Tibial artery (tissue), 4 donors: Measurements from ENCODE around the gene POLN.

ENCODE experiments used
- DNase-seq, 2 donors: peaks; one replicate each; pipeline ENCODE4 v3.0.0-alpha.2; 2019
- H3K27ac ChIP-seq, 2 donors: fragments of 200-600 bp; sonication (generic) in 1 of 2; 1 replicate in 1 of 2; 2 replicates in 1 of 2; pipeline ENCODE4 v1.5.1; 2018 to 2019; ENCODE audit warnings: mild to moderate bottlenecking in 1 of 2
- H3K27me3 ChIP-seq, 2 donors: fragments of 200-600 bp; sonication (generic) in 1 of 2; one replicate each; pipeline versions ENCODE4 v1.5.1 to v1.6.0; 2016 to 2019
- H3K36me3 ChIP-seq, 3 donors: fragments of 200-600 bp; sonication (generic) in 2 of 3; one replicate each; pipeline ENCODE4 v1.5.1; 2016 to 2019; ENCODE audit warnings: mild to moderate bottlenecking in 2 of 3
- H3K4me1 ChIP-seq, 4 donors: fragments of 200-600 bp; sonication (generic) in 2 of 4; 1 replicate in 3 of 4; 2 replicates in 1 of 4; pipeline ENCODE4 v1.5.1; 2016 to 2019
- H3K4me3 ChIP-seq, 2 donors: fragments of 200-600 bp; sonication (generic) in 1 of 2; 1 replicate in 1 of 2; 2 replicates in 1 of 2; pipeline ENCODE4 v1.5.1; 2018 to 2019; ENCODE audit warnings: mild to moderate bottlenecking in 2 of 2
- H3K9me3 ChIP-seq, 3 donors: fragments of 200-600 bp; sonication (generic) in 1 of 3; one replicate each; pipeline ENCODE4 v1.5.1; 2016 to 2019
- intact Hi-C: fragments of 100-400 bp; cut with DNase I; formaldehyde crosslinking; loops from one replicate; pipeline ENCODE4 v1.15.0; 2023; ENCODE audit warnings: low total_unique reads
- TF ChIP-seq, protein P1 (sequence below), 2 experiments: fragments of 200-600 bp in 1 of 2; fragments of 450-650 bp in 1 of 2; IDR thresholded peaks; one replicate each; pipeline ENCODE4 v1.5.1; 2017 to 2019; ENCODE audit warnings: antibody characterized with exemption in 2 of 2, mild to moderate bottlenecking in 1 of 2, moderate library complexity in 1 of 2

The POLN gene

DNA sequence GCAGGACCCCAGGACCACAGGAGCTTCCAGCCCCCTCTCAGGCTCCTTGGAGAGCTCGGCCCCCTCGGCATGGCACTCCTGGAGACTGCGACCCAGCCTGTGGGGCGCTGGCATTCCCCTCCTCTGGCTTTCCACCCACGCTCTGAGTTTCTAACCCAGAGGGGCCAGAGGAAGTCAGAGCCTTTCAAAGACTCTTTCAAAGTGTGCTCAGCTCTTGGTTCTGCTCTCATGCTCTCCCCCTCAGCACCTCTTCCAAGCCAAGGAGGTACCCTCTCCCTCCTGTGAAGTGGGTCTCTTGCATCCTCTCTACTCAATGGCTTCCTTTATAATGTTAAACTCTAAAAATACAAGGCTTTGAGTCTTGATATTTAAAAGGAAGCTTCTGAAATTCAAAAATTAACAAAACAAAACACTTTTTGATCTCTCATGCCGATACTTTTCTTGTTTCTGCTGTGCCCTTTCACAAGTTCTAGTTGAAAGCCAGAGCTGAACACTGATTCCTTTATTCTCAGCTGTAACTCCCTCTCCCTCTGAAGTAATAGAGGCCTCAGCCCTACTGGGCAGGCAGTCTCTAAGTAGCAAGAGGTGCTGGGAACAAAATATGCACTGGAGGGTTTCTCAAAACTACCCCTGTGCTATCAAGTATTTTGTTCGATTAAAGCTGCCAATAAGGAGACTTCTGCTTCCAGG lies 100.0 kb downstream of the POLN start:
- TF ChIP-seq, protein P1, sequence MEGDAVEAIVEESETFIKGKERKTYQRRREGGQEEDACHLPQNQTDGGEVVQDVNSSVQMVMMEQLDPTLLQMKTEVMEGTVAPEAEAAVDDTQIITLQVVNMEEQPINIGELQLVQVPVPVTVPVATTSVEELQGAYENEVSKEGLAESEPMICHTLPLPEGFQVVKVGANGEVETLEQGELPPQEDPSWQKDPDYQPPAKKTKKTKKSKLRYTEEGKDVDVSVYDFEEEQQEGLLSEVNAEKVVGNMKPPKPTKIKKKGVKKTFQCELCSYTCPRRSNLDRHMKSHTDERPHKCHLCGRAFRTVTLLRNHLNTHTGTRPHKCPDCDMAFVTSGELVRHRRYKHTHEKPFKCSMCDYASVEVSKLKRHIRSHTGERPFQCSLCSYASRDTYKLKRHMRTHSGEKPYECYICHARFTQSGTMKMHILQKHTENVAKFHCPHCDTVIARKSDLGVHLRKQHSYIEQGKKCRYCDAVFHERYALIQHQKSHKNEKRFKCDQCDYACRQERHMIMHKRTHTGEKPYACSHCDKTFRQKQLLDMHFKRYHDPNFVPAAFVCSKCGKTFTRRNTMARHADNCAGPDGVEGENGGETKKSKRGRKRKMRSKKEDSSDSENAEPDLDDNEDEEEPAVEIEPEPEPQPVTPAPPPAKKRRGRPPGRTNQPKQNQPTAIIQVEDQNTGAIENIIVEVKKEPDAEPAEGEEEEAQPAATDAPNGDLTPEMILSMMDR (IDR thresholded peaks at IDR 0.05) = no peak
- no peaks in the 10 kb centered on the region for H3K27me3 ChIP-seq
- intact Hi-C loops = no loop called here
- H3K27ac ChIP-seq = no peak overlapping the region
- no peaks in the 10 kb centered on the region for H3K4me1 ChIP-seq
- H3K4me3 ChIP-seq = no peak overlapping the region
- no peaks in the 10 kb centered on the region for H3K9me3 ChIP-seq
- no peaks in the 10 kb centered on the region for H3K36me3 ChIP-seq
- DNase-seq = no peak

- no peak overlapping the region for H3K27ac ChIP-seq
- intact Hi-C loops = no loop called here
- no peaks in the 10 kb centered on the region for H3K36me3 ChIP-seq
- H3K4me1 ChIP-seq = no peaks in the 10 kb centered on the region
- H3K9me3 ChIP-seq = no peaks in the 10 kb centered on the region
- no peaks in the 10 kb centered on the region for H3K27me3 ChIP-seq
- no peak overlapping the region for H3K4me3 ChIP-seq
- TF ChIP-seq, protein P1 (IDR thresholded peaks at IDR 0.05) = no peak
- no peak for DNase-seq
These were observed 100.7 kb downstream of the POLN start for GRCh38 chr4:2141022-2141761.

- no peaks in the 10 kb centered on the region for H3K36me3 ChIP-seq
- H3K4me3 ChIP-seq = no peak overlapping the region
- H3K4me1 ChIP-seq = no peaks in the 10 kb centered on the region
- intact Hi-C loops = no loop called here
- TF ChIP-seq, protein P1 (IDR thresholded peaks at IDR 0.05) = no peak
- DNase-seq = no peak
- no peaks in the 10 kb centered on the region for H3K27me3 ChIP-seq
- no peak overlapping the region for H3K27ac ChIP-seq
- H3K9me3 ChIP-seq = no peaks in the 10 kb centered on the region
These were observed 102.9 kb downstream of the POLN start for GRCh38 chr4:2138846-2139500.

DNA sequence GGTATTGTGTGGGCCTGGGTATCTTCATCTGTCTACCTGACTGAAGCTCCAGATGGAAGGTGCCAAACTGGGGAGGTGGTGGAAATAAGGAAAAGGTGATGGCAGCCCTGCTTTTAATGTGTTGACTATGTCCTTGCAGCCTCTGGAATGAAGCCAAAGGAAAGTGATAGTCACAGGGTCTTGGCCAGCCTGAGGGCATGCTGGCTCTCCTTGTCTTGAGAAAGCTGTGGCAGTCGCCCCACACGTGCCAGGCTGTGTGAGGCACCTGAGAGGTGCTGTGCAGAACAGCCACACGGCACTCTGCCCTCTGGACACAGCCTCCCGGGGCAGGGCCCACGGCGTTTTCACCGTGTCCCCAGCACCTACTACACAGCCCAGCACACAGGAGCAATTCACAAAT lies 105.2 kb downstream of the POLN start:
- no peak for DNase-seq
- H3K27ac ChIP-seq = no peak overlapping the region
- no peaks in the 10 kb centered on the region for H3K4me1 ChIP-seq
- H3K9me3 ChIP-seq = peaks cover 0 to 11% (median 2%) of the 10 kb centered on the region in 3 donors
- TF ChIP-seq, protein P1 (IDR thresholded peaks at IDR 0.05) = no peak
- no peak overlapping the region for H3K4me3 ChIP-seq
- no peaks in the 10 kb centered on the region for H3K36me3 ChIP-seq
- H3K27me3 ChIP-seq = no peaks in the 10 kb centered on the region
- intact Hi-C loops = no loop called here

- no peak for DNase-seq
- H3K4me3 ChIP-seq = no peak overlapping the region
- no peaks in the 10 kb centered on the region for H3K4me1 ChIP-seq
- TF ChIP-seq, protein P1 (IDR thresholded peaks at IDR 0.05) = no peak
- no peaks in the 10 kb centered on the region for H3K36me3 ChIP-seq
- no peaks in the 10 kb centered on the region for H3K27me3 ChIP-seq
- H3K9me3 ChIP-seq = peaks cover 0 to 16% (median 2%) of the 10 kb centered on the region in 3 donors
- H3K27ac ChIP-seq = no peak overlapping the region
- intact Hi-C loops = no loop called here
These were observed 106.8 kb downstream of the POLN start for GRCh38 chr4:2135083-2135482.
